ENCODE data around the gene ELOVL4. TPM values are rescaled to one million over a fixed set of nuclear protein-coding genes. Genes with fewer than 3 reads are reported as not detected.

Gene ELOVL4
- polyA plus RNA-seq, 3 donors = not detected

- Histone ChIP-seq H3K4me3 (replicated peaks in 1 of 3; ENCODE audit: low read depth in 2 of 3, low read length in 3 of 3) (peak overlapping the region; percentile 31 to 66 (median 39)), H3K36me3 (replicated peaks in 1 of 2; ENCODE audit: control insufficient read depth in 1 of 2, insufficient read depth in 2 of 2, low read length in 2 of 2) (no peaks in the 10 kb centered on the region), H3K27me3 (ENCODE audit: control insufficient read depth in 2 of 2, insufficient read depth in 2 of 2, low read length in 2 of 2) (no peaks in the 10 kb centered on the region), H3K27ac (ENCODE audit: low read depth in 1 of 2, low read length in 2 of 2) (peak overlapping the region in 1 of 2 donors; percentile 65), H3K9me3 (replicated peaks in 1 of 2; ENCODE audit: control insufficient read depth in 1 of 2, insufficient read depth in 1 of 2, low read length in 2 of 2) (no peaks in the 10 kb centered on the region), H3K79me2 (ENCODE audit: insufficient read depth, low read length) (no peaks in the 10 kb centered on the region), H3K9ac (ENCODE audit: insufficient read depth, low read length, poor library complexity, severe bottlenecking) (peak overlapping the region; percentile 5), H3K4me1 (ENCODE audit: control insufficient read depth in 1 of 2, insufficient read depth in 2 of 2, low read length in 2 of 2) (peaks cover 34 to 45% of the 10 kb centered on the region in 2 donors), H3K4me2 (replicated peaks; ENCODE audit: extremely low read depth, low read length, poor library complexity, severe bottlenecking) (peak overlapping the region; percentile 72), H2AFZ (ENCODE audit: insufficient read depth, low read depth, low read length, poor library complexity, severe bottlenecking) (peak overlapping the region; percentile 19), H4K20me1 (ENCODE audit: insufficient read depth, low read length) (no peaks in the 10 kb centered on the region)
- Mint-ChIP-seq H3K36me3 (no peaks in the 10 kb centered on the region), H3K27me3 (ENCODE audit: low read depth in 3 of 3) (no peaks in the 10 kb centered on the region), H3K4me1 (peaks cover 48% of the 10 kb centered on the region), H3K27ac (peak overlapping the region; percentile 72 to 93 (median 79)), H3K9me3 (peaks cover 0 to 2% (median 0%) of the 10 kb centered on the region in 7 donors), H3K4me3 (peak overlapping the region; percentile 61 to 92)
- intact Hi-C loops (cut with micrococcal nuclease) = no loop called here
- 43% methylated on average over 2 of the region's 5 CpGs for WGBS (ENCODE audit: insufficient coverage)
- peak; percentile 23 to 77 (median 43) for DNase-seq
- no peak for TF ChIP-seq CTCF (IDR thresholded peaks at IDR 0.05)
These were observed 72.7 kb downstream of the ELOVL4 start for GRCh38 chr6:79874531-79875134.

GRCh38 chr6:79872986-79873385 is 74.4 kb downstream of the ELOVL4 start:
- Histone ChIP-seq H3K9me3 (replicated peaks in 1 of 2; ENCODE audit: control insufficient read depth in 1 of 2, insufficient read depth in 1 of 2, low read length in 2 of 2) (no peaks in the 10 kb centered on the region), H2AFZ (ENCODE audit: insufficient read depth, low read depth, low read length, poor library complexity, severe bottlenecking) (no peak overlapping the region), H3K27ac (ENCODE audit: low read depth in 1 of 2, low read length in 2 of 2) (peak overlapping the region in 1 of 2 donors; percentile 55), H3K36me3 (replicated peaks in 1 of 2; ENCODE audit: control insufficient read depth in 1 of 2, insufficient read depth in 2 of 2, low read length in 2 of 2) (no peaks in the 10 kb centered on the region), H3K27me3 (ENCODE audit: control insufficient read depth in 2 of 2, insufficient read depth in 2 of 2, low read length in 2 of 2) (no peaks in the 10 kb centered on the region), H3K79me2 (ENCODE audit: insufficient read depth, low read length) (no peaks in the 10 kb centered on the region), H3K9ac (ENCODE audit: insufficient read depth, low read length, poor library complexity, severe bottlenecking) (no peak overlapping the region), H3K4me2 (replicated peaks; ENCODE audit: extremely low read depth, low read length, poor library complexity, severe bottlenecking) (no peak overlapping the region), H4K20me1 (ENCODE audit: insufficient read depth, low read length) (no peaks in the 10 kb centered on the region), H3K4me1 (ENCODE audit: control insufficient read depth in 1 of 2, insufficient read depth in 2 of 2, low read length in 2 of 2) (peaks cover 31 to 42% of the 10 kb centered on the region in 2 donors), H3K4me3 (replicated peaks in 1 of 3; ENCODE audit: low read depth in 2 of 3, low read length in 3 of 3) (no peak overlapping the region)
- H3K27ac Mint-ChIP-seq = peak overlapping the region in 2 of 7 donors; percentile 22 to 28
- TF ChIP-seq CTCF (IDR thresholded peaks at IDR 0.05) = no peak
- no peak overlapping the region for H3K4me3 Mint-ChIP-seq
- peak; percentile 11 to 46 (median 42) for DNase-seq
- 17% methylated on average over 1 of the region's 2 CpGs for WGBS (ENCODE audit: insufficient coverage)
- H3K4me1 Mint-ChIP-seq = peaks cover 48% of the 10 kb centered on the region
- intact Hi-C loops (cut with micrococcal nuclease) = no loop called here
- H3K9me3 Mint-ChIP-seq = peaks cover 0 to 2% (median 0%) of the 10 kb centered on the region in 7 donors
- H3K36me3 Mint-ChIP-seq = no peaks in the 10 kb centered on the region
- peaks cover 0 to 2% (median 0%) of the 10 kb centered on the region in 3 donors for H3K27me3 Mint-ChIP-seq (ENCODE audit: low read depth in 3 of 3)
